Prostate gland (tissue), 2 donors: ENCODE data around the gene GRIK5.

Experiments used
- POLR2AphosphoS5 ChIP-seq: sonication (generic); formaldehyde crosslinking; IDR thresholded peaks from one replicate; pipeline ENCODE4 v1.6.1; 2017; ENCODE audit warnings: antibody characterized with exemption
- TF ChIP-seq, protein P1 (sequence below), 4 experiments: fragments of 200-600 bp in 2 of 4; fragments of 450-650 bp in 2 of 4; sonication (generic) in 2 of 4; IDR thresholded peaks; 1 replicate in 3 of 4; 2 replicates in 1 of 4; pipeline ENCODE4 v1.5.1; 2016 to 2019; ENCODE audit warnings: antibody characterized with exemption in 4 of 4, mild to moderate bottlenecking in 2 of 4, moderate library complexity in 2 of 4

DNA sequence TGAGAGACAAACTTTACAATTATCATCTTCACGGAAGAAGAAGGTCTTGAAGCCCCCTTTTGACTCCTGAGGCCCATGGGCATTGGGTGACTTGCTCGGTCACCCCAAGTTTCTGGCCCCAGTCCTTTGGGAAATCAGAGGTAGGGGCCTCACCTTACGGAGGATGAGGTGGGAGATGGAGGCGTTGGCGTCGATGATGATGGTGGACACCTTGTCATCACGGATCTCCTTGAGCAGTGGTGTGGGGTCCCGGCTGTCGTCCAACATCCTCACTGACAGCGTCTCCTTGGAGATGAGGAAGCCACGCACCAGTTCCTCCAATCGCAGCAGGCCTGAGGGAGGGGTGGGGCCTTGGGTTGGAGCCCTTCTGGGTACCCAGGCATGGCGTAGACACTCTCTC is 10.8 kb downstream of the GRIK5 start:
- TF ChIP-seq, protein P1, sequence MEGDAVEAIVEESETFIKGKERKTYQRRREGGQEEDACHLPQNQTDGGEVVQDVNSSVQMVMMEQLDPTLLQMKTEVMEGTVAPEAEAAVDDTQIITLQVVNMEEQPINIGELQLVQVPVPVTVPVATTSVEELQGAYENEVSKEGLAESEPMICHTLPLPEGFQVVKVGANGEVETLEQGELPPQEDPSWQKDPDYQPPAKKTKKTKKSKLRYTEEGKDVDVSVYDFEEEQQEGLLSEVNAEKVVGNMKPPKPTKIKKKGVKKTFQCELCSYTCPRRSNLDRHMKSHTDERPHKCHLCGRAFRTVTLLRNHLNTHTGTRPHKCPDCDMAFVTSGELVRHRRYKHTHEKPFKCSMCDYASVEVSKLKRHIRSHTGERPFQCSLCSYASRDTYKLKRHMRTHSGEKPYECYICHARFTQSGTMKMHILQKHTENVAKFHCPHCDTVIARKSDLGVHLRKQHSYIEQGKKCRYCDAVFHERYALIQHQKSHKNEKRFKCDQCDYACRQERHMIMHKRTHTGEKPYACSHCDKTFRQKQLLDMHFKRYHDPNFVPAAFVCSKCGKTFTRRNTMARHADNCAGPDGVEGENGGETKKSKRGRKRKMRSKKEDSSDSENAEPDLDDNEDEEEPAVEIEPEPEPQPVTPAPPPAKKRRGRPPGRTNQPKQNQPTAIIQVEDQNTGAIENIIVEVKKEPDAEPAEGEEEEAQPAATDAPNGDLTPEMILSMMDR (IDR thresholded peaks at IDR 0.05): no peak
- TF ChIP-seq POLR2AphosphoS5: no peak
